CD14-positive monocyte (primary cell): ENCODE data around the gene PNKP. TPM values are rescaled to one million over a fixed set of nuclear protein-coding genes. Genes with fewer than 3 reads are reported as not detected.

ENCODE experiments used
- DNase-seq, 3 donors: peaks; one replicate each; pipeline ENCODE4 v3.0.0-alpha.2; 2011 to 2022
- H2AFZ ChIP-seq: 2 replicates; pipeline ENCODE4 v1.6.0; 2012; ENCODE audit warnings: mild to moderate bottlenecking, low read depth, low read length, inconsistent platforms; ENCODE audit not compliant: insufficient read depth, poor library complexity, severe bottlenecking
- H3K27ac ChIP-seq, 2 donors: 1 replicate in 1 of 2; 2 replicates in 1 of 2; pipeline ENCODE4 v1.5.1; 2012 to 2013; ENCODE audit warnings: low read length in 2 of 2, control low read depth in 1 of 2, inconsistent platforms in 1 of 2, low read depth in 1 of 2, mild to moderate bottlenecking in 1 of 2
- H3K27me3 ChIP-seq, 2 donors: one replicate each; pipeline versions ENCODE4 v1.6.0 to v1.6.1; 2011 to 2013; ENCODE audit warnings: low read length in 2 of 2; ENCODE audit not compliant: control insufficient read depth in 2 of 2, insufficient read depth in 2 of 2
- H3K36me3 ChIP-seq, 2 donors: replicated peaks in 1 of 2; 1 replicate in 1 of 2; 2 replicates in 1 of 2; pipeline versions ENCODE4 v1.5.1 to v1.6.1; 2012 to 2013; ENCODE audit warnings: low read length in 2 of 2, control low read depth in 1 of 2, inconsistent platforms in 1 of 2, mild to moderate bottlenecking in 1 of 2; ENCODE audit not compliant: insufficient read depth in 2 of 2, control insufficient read depth in 1 of 2
- H3K4me1 ChIP-seq, 2 donors: 1 replicate in 1 of 2; 2 replicates in 1 of 2; pipeline versions ENCODE4 v1.5.1 to v1.6.1; 2012 to 2013; ENCODE audit warnings: low read length in 2 of 2, control low read depth in 1 of 2, inconsistent platforms in 1 of 2, mild to moderate bottlenecking in 1 of 2, moderate library complexity in 1 of 2; ENCODE audit not compliant: insufficient read depth in 2 of 2, control insufficient read depth in 1 of 2
- H3K4me2 ChIP-seq: replicated peaks from 2 replicates; pipeline ENCODE3; 2012; ENCODE audit warnings: low read length, moderate library complexity, mild to moderate bottlenecking; ENCODE audit not compliant: poor library complexity, severe bottlenecking; ENCODE audit errors: extremely low read depth
- H3K4me3 ChIP-seq, 3 experiments: fragments of 200-600 bp in 1 of 3; sonication (generic) in 1 of 3; replicated peaks in 1 of 3; 1 replicate in 2 of 3; 2 replicates in 1 of 3; pipeline ENCODE4 v1.5.1; 2011 to 2013; ENCODE audit warnings: low read length in 3 of 3, mild to moderate bottlenecking in 3 of 3, control low read depth in 2 of 3, low read depth in 2 of 3, inconsistent platforms in 1 of 3, moderate library complexity in 1 of 3
- H3K79me2 ChIP-seq: 2 replicates; pipeline ENCODE4 v1.6.0; 2012; ENCODE audit warnings: mild to moderate bottlenecking, control low read depth, inconsistent platforms, low read length, moderate library complexity; ENCODE audit not compliant: insufficient read depth
- H3K9ac ChIP-seq: 2 replicates; pipeline ENCODE4 v1.6.0; 2017; ENCODE audit warnings: low read length, mild to moderate bottlenecking; ENCODE audit not compliant: insufficient read depth, poor library complexity, severe bottlenecking
- H3K9me3 ChIP-seq, 2 donors: replicated peaks in 1 of 2; 1 replicate in 1 of 2; 2 replicates in 1 of 2; pipeline versions ENCODE4 v1.5.1 to v1.6.1; 2012 to 2013; ENCODE audit warnings: low read length in 2 of 2, control low read depth in 1 of 2; ENCODE audit not compliant: control insufficient read depth in 1 of 2, insufficient read depth in 1 of 2
- H4K20me1 ChIP-seq: 2 replicates; pipeline ENCODE4 v1.6.0; 2012; ENCODE audit warnings: mild to moderate bottlenecking, low read length, control low read depth, moderate library complexity; ENCODE audit not compliant: insufficient read depth
- H3K27ac Mint-ChIP-seq, 7 donors: one replicate each; pipeline ENCODE4 v1.8.0; 2020; ENCODE audit warnings: mild to moderate bottlenecking in 7 of 7, mixed read lengths in 7 of 7, moderate library complexity in 6 of 7, inconsistent platforms in 2 of 7
- H3K27me3 Mint-ChIP-seq, 3 donors: one replicate each; pipeline ENCODE4 v1.8.0; 2021 to 2022; ENCODE audit warnings: low read depth in 3 of 3, mild to moderate bottlenecking in 3 of 3, mixed read lengths in 3 of 3, moderate library complexity in 3 of 3, inconsistent platforms in 1 of 3
- H3K36me3 Mint-ChIP-seq, 2 donors: one replicate each; pipeline ENCODE4 v1.8.0; 2020; ENCODE audit warnings: mixed read lengths in 2 of 2, inconsistent platforms in 1 of 2, mild to moderate bottlenecking in 1 of 2
- H3K4me1 Mint-ChIP-seq: one replicate; pipeline ENCODE4 v1.8.0; 2020; ENCODE audit warnings: mild to moderate bottlenecking, mixed read lengths
- H3K4me3 Mint-ChIP-seq, 2 donors: one replicate each; pipeline ENCODE4 v1.8.0; 2020; ENCODE audit warnings: mild to moderate bottlenecking in 2 of 2, mixed read lengths in 2 of 2, moderate library complexity in 1 of 2
- H3K9me3 Mint-ChIP-seq, 7 donors: one replicate each; pipeline ENCODE4 v1.8.0; 2020 to 2022; ENCODE audit warnings: mixed read lengths in 7 of 7, mild to moderate bottlenecking in 6 of 7, moderate library complexity in 6 of 7, inconsistent platforms in 2 of 7
- CTCF ChIP-seq: fragments of 200-600 bp; IDR thresholded peaks from one replicate; pipeline ENCODE4 v1.8.0; 2022; ENCODE audit warnings: antibody characterized with exemption, mild to moderate bottlenecking
- WGBS: methylation state at CpG from one replicate; pipeline ENCODE4 v1.1.5; 2013; ENCODE audit warnings: missing lambda C conversion rate; ENCODE audit not compliant: insufficient coverage; 5-methylcytosine and 5-hydroxymethylcytosine counted together
- intact Hi-C, 2 donors: fragments of 100-400 bp; cut with micrococcal nuclease; formaldehyde crosslinking; loops; one replicate each; pipeline versions ENCODE4 v1.15.0 to v1.15.1; 2023
- polyA plus RNA-seq, 3 donors: library from polyadenylated mRNA; depleted of rRNA in 1 of 3; unstranded in 2 of 3; stranded (reverse) in 1 of 3; fragments of 300-500 nt in 2 of 3; fragments of >200 nt in 1 of 3; fragmentation: Illumina TruSeq in 2 of 3; gene quantifications; 1 replicate in 2 of 3; 2 replicates in 1 of 3; pipeline ENCODE4 v1.2.3, GENCODE V29; 2012 to 2021

PNKP gene
- polyA plus RNA-seq, 3 donors, result 23.0 to 88.6 (median 30.2) TPM

GRCh38 chr19:49889038-49889686, 21.8 kb upstream of the PNKP start:
- Histone ChIP-seq H2AFZ (no peak overlapping the region), H3K9ac (no peak overlapping the region), H3K36me3 (peaks cover 8 to 10% of the 10 kb centered on the region in 2 donors), H4K20me1 (peaks cover 19% of the 10 kb centered on the region), H3K4me1 (peaks cover 11 to 13% of the 10 kb centered on the region in 2 donors), H3K9me3 (no peaks in the 10 kb centered on the region), H3K4me2 (no peak overlapping the region), H3K27ac (no peak overlapping the region), H3K79me2 (no peaks in the 10 kb centered on the region), H3K4me3 (no peak overlapping the region), H3K27me3 (peaks cover 0 to 9% of the 10 kb centered on the region in 2 donors)
- TF ChIP-seq CTCF, result no peak
- Mint-ChIP-seq H3K4me3 (peak overlapping the region; percentile 16 to 44), H3K36me3 (peaks cover 33 to 44% of the 10 kb centered on the region in 2 donors), H3K27me3 (peaks cover 21 to 43% (median 30%) of the 10 kb centered on the region in 3 donors), H3K4me1 (peaks cover 20% of the 10 kb centered on the region), H3K27ac (peak overlapping the region in 3 of 7 donors; percentile 20 to 50 (median 35)), H3K9me3 (peaks cover 0 to 7% (median 0%) of the 10 kb centered on the region in 7 donors)
- WGBS, result 88% methylated on average over 12 of the region's 23 CpGs
- intact Hi-C loops, result loop anchor here in 1 of 2 donors (5.0 kb wide), 1 partner anchor 38 kb away; the partner anchor contains the start of genes ATF5 and NUP62
- DNase-seq, result no peak

- intact Hi-C loops, result loop anchor here in 1 of 2 donors (5.0 kb wide), 1 partner anchor 39 kb away; the partner anchor contains the start of genes ATF5 and NUP62
- 96% methylated on average over 18 of the region's 18 CpGs for WGBS
- Histone ChIP-seq H3K4me3 (no peak overlapping the region), H3K4me1 (peaks cover 11 to 13% of the 10 kb centered on the region in 2 donors), H3K36me3 (peaks cover 15 to 17% of the 10 kb centered on the region in 2 donors), H3K27ac (no peak overlapping the region), H3K9me3 (no peaks in the 10 kb centered on the region), H3K79me2 (no peaks in the 10 kb centered on the region), H3K27me3 (peaks cover 0 to 9% of the 10 kb centered on the region in 2 donors), H4K20me1 (peaks cover 22% of the 10 kb centered on the region), H3K9ac (no peak overlapping the region), H3K4me2 (no peak overlapping the region), H2AFZ (no peak overlapping the region)
- Mint-ChIP-seq H3K4me3 (peak overlapping the region in 1 of 2 donors; percentile 4), H3K4me1 (peaks cover 20% of the 10 kb centered on the region), H3K27ac (no peak overlapping the region), H3K36me3 (peaks cover 40 to 50% of the 10 kb centered on the region in 2 donors), H3K27me3 (peaks cover 21 to 42% (median 31%) of the 10 kb centered on the region in 3 donors), H3K9me3 (peaks cover 0 to 7% (median 0%) of the 10 kb centered on the region in 7 donors)
- no peak for TF ChIP-seq CTCF
- DNase-seq, result no peak
Measured at GRCh38 chr19:49888510-49888824, 21.1 kb upstream of the PNKP start.
